Tibial artery (tissue), 4 donors: ENCODE results near the gene CWC27.

Experiments used
- DNase-seq, 2 donors: peaks; one replicate each; pipeline ENCODE4 v3.0.0-alpha.2; 2019
- H3K27ac ChIP-seq, 2 donors: fragments of 200-600 bp; sonication (generic) in 1 of 2; 1 replicate in 1 of 2; 2 replicates in 1 of 2; pipeline ENCODE4 v1.5.1; 2018 to 2019; ENCODE audit warnings: mild to moderate bottlenecking in 1 of 2
- H3K27me3 ChIP-seq, 2 donors: fragments of 200-600 bp; sonication (generic) in 1 of 2; one replicate each; pipeline versions ENCODE4 v1.5.1 to v1.6.0; 2016 to 2019
- H3K36me3 ChIP-seq, 3 donors: fragments of 200-600 bp; sonication (generic) in 2 of 3; one replicate each; pipeline ENCODE4 v1.5.1; 2016 to 2019; ENCODE audit warnings: mild to moderate bottlenecking in 2 of 3
- H3K4me1 ChIP-seq, 4 donors: fragments of 200-600 bp; sonication (generic) in 2 of 4; 1 replicate in 3 of 4; 2 replicates in 1 of 4; pipeline ENCODE4 v1.5.1; 2016 to 2019
- H3K4me3 ChIP-seq, 2 donors: fragments of 200-600 bp; sonication (generic) in 1 of 2; 1 replicate in 1 of 2; 2 replicates in 1 of 2; pipeline ENCODE4 v1.5.1; 2018 to 2019; ENCODE audit warnings: mild to moderate bottlenecking in 2 of 2
- H3K9me3 ChIP-seq, 3 donors: fragments of 200-600 bp; sonication (generic) in 1 of 3; one replicate each; pipeline ENCODE4 v1.5.1; 2016 to 2019
- intact Hi-C: fragments of 100-400 bp; cut with DNase I; formaldehyde crosslinking; loops from one replicate; pipeline ENCODE4 v1.15.0; 2023; ENCODE audit warnings: low total_unique reads
- TF ChIP-seq, protein P1 (sequence below), 2 experiments: fragments of 200-600 bp in 1 of 2; fragments of 450-650 bp in 1 of 2; IDR thresholded peaks; one replicate each; pipeline ENCODE4 v1.5.1; 2017 to 2019; ENCODE audit warnings: antibody characterized with exemption in 2 of 2, mild to moderate bottlenecking in 1 of 2, moderate library complexity in 1 of 2

The CWC27 gene

DNA sequence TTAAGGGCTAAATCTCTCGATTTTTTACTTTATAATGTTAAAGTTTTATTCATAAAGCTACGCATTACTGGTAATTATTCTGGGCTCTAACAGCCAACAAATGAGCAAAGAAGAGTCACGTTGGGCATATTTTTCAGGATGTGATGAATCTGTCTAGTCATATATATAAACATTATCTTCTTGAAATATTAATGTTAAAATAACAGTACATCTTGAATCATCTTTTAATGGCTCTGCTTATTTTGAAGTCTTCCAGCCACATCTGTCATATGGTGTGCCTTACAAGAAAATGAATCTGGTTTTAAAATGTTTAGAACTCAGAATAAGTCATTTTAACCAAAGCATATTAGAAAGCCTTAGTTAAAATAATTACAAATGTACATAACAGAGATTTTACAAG, 96.9 kb downstream of the CWC27 start:
- intact Hi-C loops: loop anchor here (5.0 kb wide), 1 partner anchor 1762 kb away; no protein-coding TSS in a partner anchor
- Histone ChIP-seq H3K4me1 (peaks cover 0 to 11% (median 0%) of the 10 kb centered on the region in 4 donors), H3K9me3 (no peaks in the 10 kb centered on the region), H3K27me3 (no peaks in the 10 kb centered on the region), H3K4me3 (no peak overlapping the region), H3K36me3 (peaks cover 0 to 4% (median 0%) of the 10 kb centered on the region in 3 donors), H3K27ac (no peak overlapping the region)
- DNase-seq: no peak
- TF ChIP-seq, protein P1, sequence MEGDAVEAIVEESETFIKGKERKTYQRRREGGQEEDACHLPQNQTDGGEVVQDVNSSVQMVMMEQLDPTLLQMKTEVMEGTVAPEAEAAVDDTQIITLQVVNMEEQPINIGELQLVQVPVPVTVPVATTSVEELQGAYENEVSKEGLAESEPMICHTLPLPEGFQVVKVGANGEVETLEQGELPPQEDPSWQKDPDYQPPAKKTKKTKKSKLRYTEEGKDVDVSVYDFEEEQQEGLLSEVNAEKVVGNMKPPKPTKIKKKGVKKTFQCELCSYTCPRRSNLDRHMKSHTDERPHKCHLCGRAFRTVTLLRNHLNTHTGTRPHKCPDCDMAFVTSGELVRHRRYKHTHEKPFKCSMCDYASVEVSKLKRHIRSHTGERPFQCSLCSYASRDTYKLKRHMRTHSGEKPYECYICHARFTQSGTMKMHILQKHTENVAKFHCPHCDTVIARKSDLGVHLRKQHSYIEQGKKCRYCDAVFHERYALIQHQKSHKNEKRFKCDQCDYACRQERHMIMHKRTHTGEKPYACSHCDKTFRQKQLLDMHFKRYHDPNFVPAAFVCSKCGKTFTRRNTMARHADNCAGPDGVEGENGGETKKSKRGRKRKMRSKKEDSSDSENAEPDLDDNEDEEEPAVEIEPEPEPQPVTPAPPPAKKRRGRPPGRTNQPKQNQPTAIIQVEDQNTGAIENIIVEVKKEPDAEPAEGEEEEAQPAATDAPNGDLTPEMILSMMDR (IDR thresholded peaks at IDR 0.05): no peak

DNA sequence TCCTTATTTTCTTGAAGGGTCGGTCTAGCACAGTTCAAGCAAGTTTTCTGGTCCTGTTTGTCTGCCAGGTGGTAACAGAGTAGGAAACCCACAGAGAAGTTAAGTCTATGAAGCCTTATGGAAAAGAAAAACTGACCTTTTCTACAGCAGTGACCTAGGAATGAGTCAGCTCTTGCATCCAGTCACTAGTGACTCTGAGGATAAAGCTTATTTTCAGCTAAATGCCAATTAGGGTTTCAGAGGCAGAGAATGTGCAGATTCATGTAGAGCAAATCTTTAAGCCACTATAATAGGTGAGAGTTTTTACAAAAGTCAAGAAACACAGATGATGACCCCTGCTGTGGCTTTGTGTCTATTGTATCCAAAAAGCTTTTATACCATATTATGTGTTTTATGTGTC, 100.7 kb downstream of the CWC27 start:
- TF ChIP-seq, protein P1 (IDR thresholded peaks at IDR 0.05): no peak
- no peak overlapping the region for H3K4me3 ChIP-seq
- no peaks in the 10 kb centered on the region for H3K36me3 ChIP-seq
- intact Hi-C loops: loop anchor here (5.0 kb wide), 1 partner anchor 1758 kb away; no protein-coding TSS in a partner anchor
- DNase-seq: no peak
- H3K27me3 ChIP-seq: no peaks in the 10 kb centered on the region
- no peak overlapping the region for H3K27ac ChIP-seq
- H3K4me1 ChIP-seq: peaks cover 0 to 11% (median 0%) of the 10 kb centered on the region in 4 donors
- H3K9me3 ChIP-seq: no peaks in the 10 kb centered on the region

DNA sequence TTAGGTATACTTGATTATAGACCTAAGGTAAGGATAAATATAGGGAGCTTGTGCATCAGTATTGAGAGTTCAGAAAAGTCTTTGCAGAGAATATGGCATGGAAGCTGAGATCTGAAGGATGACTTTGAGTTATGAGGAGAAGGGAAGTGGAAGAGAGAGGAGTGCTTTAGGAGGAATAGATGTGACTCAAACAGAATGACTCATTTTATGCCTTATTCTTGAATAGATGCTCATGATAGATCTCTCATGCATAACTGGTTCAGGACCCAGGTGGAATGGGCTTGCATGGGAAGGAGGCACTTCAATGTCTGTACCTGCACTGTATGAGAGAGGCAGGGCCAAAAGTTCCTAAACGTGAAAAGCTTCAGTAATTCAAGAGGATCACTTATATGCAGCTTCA, 103.3 kb downstream of the CWC27 start:
- Histone ChIP-seq H3K4me3 (no peak overlapping the region), H3K27me3 (no peaks in the 10 kb centered on the region), H3K36me3 (no peaks in the 10 kb centered on the region), H3K27ac (no peak overlapping the region), H3K9me3 (no peaks in the 10 kb centered on the region), H3K4me1 (peaks cover 0 to 11% (median 0%) of the 10 kb centered on the region in 4 donors)
- TF ChIP-seq, protein P1 (IDR thresholded peaks at IDR 0.05): no peak
- intact Hi-C loops: no loop called here
- no peak for DNase-seq

DNA sequence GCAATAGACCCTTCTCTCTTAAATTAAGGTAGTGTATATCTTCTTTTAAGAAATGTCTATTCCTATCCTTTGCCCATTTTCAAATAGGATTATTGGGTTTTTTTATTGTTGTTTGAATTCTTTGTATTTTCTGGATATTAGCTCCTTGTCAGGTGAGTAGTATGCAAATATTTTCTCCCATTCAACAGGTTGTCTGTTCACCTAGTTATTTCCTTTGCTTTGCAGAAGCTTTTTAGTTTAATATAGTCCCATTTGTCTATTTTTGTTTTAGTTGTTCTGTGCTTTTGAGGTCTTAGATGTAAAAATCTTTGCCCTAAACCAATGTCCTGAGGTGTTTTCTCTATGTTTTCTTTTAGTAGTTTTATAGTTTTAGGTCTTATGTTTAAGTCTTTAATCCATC, 104.7 kb downstream of the CWC27 start:
- no peaks in the 10 kb centered on the region for H3K27me3 ChIP-seq
- no peak for DNase-seq
- TF ChIP-seq, protein P1 (IDR thresholded peaks at IDR 0.05): no peak

DNA sequence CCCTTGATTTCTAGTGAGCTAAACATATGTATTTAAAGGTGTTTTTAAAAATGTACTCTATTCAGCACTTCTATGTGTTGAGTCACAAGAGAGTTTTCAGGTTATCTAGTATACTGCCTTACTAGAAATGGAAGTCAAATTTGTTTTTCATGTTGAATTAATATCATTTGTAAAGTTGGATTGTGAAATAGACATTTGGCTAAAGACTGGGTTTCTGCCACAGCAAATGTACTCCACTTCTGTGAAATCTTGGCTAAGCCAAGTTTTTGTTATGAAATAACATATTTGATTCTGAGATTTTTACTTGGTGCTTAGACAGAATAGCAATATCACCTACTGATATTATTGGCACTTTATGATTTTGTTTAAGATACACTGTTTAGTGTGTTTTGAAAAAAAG, 106.0 kb downstream of the CWC27 start:
- Histone ChIP-seq H3K27ac (no peak overlapping the region), H3K4me1 (peaks cover 0 to 3% (median 0%) of the 10 kb centered on the region in 4 donors), H3K9me3 (no peaks in the 10 kb centered on the region), H3K27me3 (no peaks in the 10 kb centered on the region), H3K36me3 (no peaks in the 10 kb centered on the region), H3K4me3 (no peak overlapping the region)
- DNase-seq: no peak
- intact Hi-C loops: no loop called here
- TF ChIP-seq, protein P1 (IDR thresholded peaks at IDR 0.05): no peak

More for the DNA sequence above, 104.7 kb downstream of the CWC27 start:
- intact Hi-C loops: no loop called here
- H3K9me3 ChIP-seq: no peaks in the 10 kb centered on the region
- H3K4me1 ChIP-seq: peaks cover 0 to 11% (median 0%) of the 10 kb centered on the region in 4 donors
- no peaks in the 10 kb centered on the region for H3K36me3 ChIP-seq
- no peak overlapping the region for H3K4me3 ChIP-seq
- no peak overlapping the region for H3K27ac ChIP-seq

DNA sequence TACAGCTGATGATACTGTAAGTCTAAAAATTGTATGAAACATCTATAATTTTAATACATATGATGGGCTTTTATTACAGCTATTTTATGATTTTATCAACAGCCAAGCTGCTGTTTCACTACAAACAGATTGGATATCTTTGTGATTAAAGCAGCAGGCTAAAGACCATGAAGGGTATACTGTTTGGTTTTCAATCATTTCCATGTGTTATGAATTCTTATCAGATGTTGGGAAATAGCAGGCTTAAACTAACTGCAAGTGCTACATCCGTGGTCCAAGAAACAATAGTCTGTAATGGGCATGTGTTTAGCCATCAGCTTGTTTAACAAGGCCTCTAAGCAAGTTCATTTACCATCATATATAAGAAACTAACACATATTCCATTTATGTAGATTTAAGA, 107.5 kb downstream of the CWC27 start:
- no peak overlapping the region for H3K27ac ChIP-seq
- DNase-seq: no peak
- intact Hi-C loops: no loop called here
- no peaks in the 10 kb centered on the region for H3K36me3 ChIP-seq
- TF ChIP-seq, protein P1 (IDR thresholded peaks at IDR 0.05): no peak
- H3K4me3 ChIP-seq: no peak overlapping the region
- H3K4me1 ChIP-seq: no peaks in the 10 kb centered on the region
- H3K9me3 ChIP-seq: no peaks in the 10 kb centered on the region
- H3K27me3 ChIP-seq: no peaks in the 10 kb centered on the region
